ENCODE data around the gene TRMT5.

TRMT5 gene

DNA sequence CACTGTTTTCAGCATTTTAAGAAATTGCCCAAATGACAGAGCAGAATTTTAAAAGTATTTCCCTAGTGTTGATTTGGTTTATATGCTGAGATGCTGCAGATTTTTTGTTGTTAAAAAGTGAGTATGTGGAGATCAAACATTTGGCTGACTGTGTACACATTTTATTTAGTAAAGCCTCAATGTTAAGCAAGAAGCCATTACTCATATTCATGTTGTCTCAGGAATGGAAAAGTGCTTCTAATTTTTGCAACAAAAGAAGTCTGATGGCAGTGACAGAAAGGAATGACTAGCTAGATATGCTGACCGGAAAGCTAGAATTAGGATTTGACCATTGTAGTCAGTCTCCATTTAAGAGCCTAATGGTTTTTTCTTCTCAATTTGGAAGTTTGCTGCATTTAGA lies 22.7 kb upstream of the TRMT5 start:
- TF ChIP-seq EP300 (IDR thresholded peaks at IDR 0.05; ENCODE audit: borderline replicate concordance) (no peak), CREB1 (IDR thresholded peaks at IDR 0.05; ENCODE audit: low read depth) (no peak), TAF1 (IDR thresholded peaks at IDR 0.05; ENCODE audit: low read depth) (no peak), ZBTB7A (IDR thresholded peaks at IDR 0.05; ENCODE audit: low read depth) (no peak), REST (IDR thresholded peaks at IDR 0.05; ENCODE audit: low read depth) (no peak), EGR1 (IDR thresholded peaks at IDR 0.05) (no peak)

DNA sequence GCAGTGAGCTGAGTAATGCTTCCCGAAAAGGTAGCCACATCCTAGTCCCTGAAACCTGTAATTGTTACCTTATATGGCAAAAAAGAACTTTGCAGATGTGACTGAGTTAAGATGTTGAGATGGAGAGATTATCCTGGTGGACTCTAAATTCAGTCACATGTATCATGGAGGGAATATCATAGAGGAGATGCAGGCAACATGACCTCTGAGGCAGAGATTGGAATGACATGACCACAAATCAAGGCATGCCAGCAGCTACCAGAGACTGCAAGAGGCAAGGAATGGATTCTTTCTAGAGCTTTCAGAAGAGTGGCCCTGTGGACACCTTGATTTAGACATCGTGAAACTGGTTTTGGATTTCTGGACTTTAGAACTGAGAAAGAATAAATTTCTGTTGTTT lies 18.7 kb upstream of the TRMT5 start:
- TF ChIP-seq YY1 (IDR thresholded peaks at IDR 0.05; ENCODE audit: low read depth) (no peak), REST (IDR thresholded peaks at IDR 0.05; ENCODE audit: low read depth) (no peak), CREB1 (IDR thresholded peaks at IDR 0.05; ENCODE audit: low read depth) (no peak), EP300 (IDR thresholded peaks at IDR 0.05; ENCODE audit: borderline replicate concordance) (no peak), EGR1 (IDR thresholded peaks at IDR 0.05) (no peak), TEAD4 (IDR thresholded peaks at IDR 0.05) (no peak), TCF12 (IDR thresholded peaks at IDR 0.05; ENCODE audit: low read depth) (no peak), MAX (IDR thresholded peaks at IDR 0.05) (no peak), CEBPB (IDR thresholded peaks at IDR 0.05) (no peak), TAF1 (IDR thresholded peaks at IDR 0.05; ENCODE audit: low read depth) (no peak), FOXM1 (IDR thresholded peaks at IDR 0.05; ENCODE audit: borderline replicate concordance, low read depth) (no peak), NFIC (IDR thresholded peaks at IDR 0.05) (no peak), ZBTB7A (IDR thresholded peaks at IDR 0.05; ENCODE audit: low read depth) (no peak), RAD21 (IDR thresholded peaks at IDR 0.05; ENCODE audit: low read depth) (no peak)
- TF ChIP-seq, protein P1, sequence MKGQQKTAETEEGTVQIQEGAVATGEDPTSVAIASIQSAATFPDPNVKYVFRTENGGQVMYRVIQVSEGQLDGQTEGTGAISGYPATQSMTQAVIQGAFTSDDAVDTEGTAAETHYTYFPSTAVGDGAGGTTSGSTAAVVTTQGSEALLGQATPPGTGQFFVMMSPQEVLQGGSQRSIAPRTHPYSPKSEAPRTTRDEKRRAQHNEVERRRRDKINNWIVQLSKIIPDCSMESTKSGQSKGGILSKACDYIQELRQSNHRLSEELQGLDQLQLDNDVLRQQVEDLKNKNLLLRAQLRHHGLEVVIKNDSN (IDR thresholded peaks at IDR 0.05), result no peak

DNA sequence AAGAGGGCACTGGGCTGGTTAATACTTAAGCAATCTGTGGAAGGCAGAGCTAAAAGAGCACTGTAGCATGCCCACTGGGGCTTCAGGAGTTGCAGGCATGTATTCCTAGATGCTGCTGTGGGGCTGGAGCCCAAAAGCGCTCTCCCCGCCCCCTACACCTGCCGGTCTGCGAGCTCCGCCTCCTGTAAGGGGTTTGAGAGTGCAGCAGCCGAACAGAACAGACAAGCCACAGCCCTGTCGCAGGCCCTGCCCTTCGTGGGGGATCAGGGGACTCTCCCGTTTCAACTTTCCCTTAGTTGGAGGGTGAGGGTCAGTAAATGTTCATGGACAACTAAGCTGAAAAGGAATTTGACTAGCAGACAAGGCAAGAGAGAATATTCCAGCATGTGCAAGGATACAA lies 17.7 kb upstream of the TRMT5 start:
- no peak for TF ChIP-seq EP300 (IDR thresholded peaks at IDR 0.05; ENCODE audit: borderline replicate concordance)
- TF ChIP-seq, protein P1 (IDR thresholded peaks at IDR 0.05), result no peak
- no peak for TF ChIP-seq EGR1 (IDR thresholded peaks at IDR 0.05)
- no peak for TF ChIP-seq RAD21 (IDR thresholded peaks at IDR 0.05; ENCODE audit: low read depth)
- TF ChIP-seq REST (IDR thresholded peaks at IDR 0.05; ENCODE audit: low read depth), result no peak
- TF ChIP-seq YY1 (IDR thresholded peaks at IDR 0.05; ENCODE audit: low read depth), result no peak
- no peak for TF ChIP-seq TCF12 (IDR thresholded peaks at IDR 0.05; ENCODE audit: low read depth)
- TF ChIP-seq CEBPB (IDR thresholded peaks at IDR 0.05), result no peak
- TF ChIP-seq NFIC (IDR thresholded peaks at IDR 0.05), result no peak
- no peak for TF ChIP-seq FOXM1 (IDR thresholded peaks at IDR 0.05; ENCODE audit: borderline replicate concordance, low read depth)

DNA sequence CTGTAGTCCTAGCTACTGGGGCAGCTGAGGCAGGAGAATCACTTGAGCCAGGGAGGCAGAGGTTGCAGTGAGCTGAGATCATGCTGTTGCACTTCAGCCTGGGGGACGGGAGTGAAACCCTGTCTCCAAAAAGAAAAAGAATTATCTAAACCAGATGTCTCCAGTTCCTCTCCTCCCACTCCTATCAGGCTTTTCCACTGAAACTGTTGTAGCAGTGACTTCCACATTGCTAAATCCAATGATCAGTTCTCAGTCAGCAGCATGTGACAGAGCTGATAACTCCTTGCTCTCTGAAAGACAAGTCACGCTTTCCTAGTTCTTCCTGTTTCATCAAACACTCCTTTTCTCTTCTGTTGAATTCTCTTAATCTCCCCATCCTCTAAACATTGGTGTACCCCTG lies 8.7 kb upstream of the TRMT5 start:
- no peak for TF ChIP-seq MAX (IDR thresholded peaks at IDR 0.05)

GRCh38 chr14:60986500-60986899 lies 5.6 kb upstream of the TRMT5 start:
- TF ChIP-seq TAF1 (IDR thresholded peaks at IDR 0.05; ENCODE audit: low read depth), result no peak
- TF ChIP-seq YY1 (IDR thresholded peaks at IDR 0.05; ENCODE audit: low read depth), result no peak
- TF ChIP-seq RAD21 (IDR thresholded peaks at IDR 0.05; ENCODE audit: low read depth), result no peak
- no peak for TF ChIP-seq ZBTB7A (IDR thresholded peaks at IDR 0.05; ENCODE audit: low read depth)
- TF ChIP-seq TEAD4 (IDR thresholded peaks at IDR 0.05), result no peak
- no peak for TF ChIP-seq TCF12 (IDR thresholded peaks at IDR 0.05; ENCODE audit: low read depth)
- TF ChIP-seq, protein P1 (IDR thresholded peaks at IDR 0.05), result no peak
- no peak for TF ChIP-seq EP300 (IDR thresholded peaks at IDR 0.05; ENCODE audit: borderline replicate concordance)
- TF ChIP-seq CREB1 (IDR thresholded peaks at IDR 0.05; ENCODE audit: low read depth), result no peak
- TF ChIP-seq CEBPB (IDR thresholded peaks at IDR 0.05), result no peak
- TF ChIP-seq REST (IDR thresholded peaks at IDR 0.05; ENCODE audit: low read depth), result no peak

Data from Ishikawa (cell line).